Hematopoietic multipotent progenitor cell (in vitro differentiated cells): Measurements from ENCODE around the gene TOB2. TPM values are rescaled to one million over a fixed set of nuclear protein-coding genes. Genes with fewer than 3 reads are reported as not detected.

Experiments used
- DNase-seq, 3 donors: peaks; one replicate each; pipeline ENCODE4 v3.0.0-alpha.2; 2011 to 2015; ENCODE audit warnings: low read depth in 2 of 3, low spot score in 2 of 3
- total RNA-seq: library from RNA; depleted of rRNA; stranded (reverse); fragments of >200 nt; gene quantifications from one replicate; pipeline ENCODE4 v1.2.3, GENCODE V29; 2012

The TOB2 gene
- total RNA-seq, 1 donor, result 29.9 TPM

- DNase-seq, result no peak
Observed at GRCh38 chr22:41395531-41396240, 50.9 kb downstream of the TOB2 start.

- no peak for DNase-seq
Observed at GRCh38 chr22:41394012-41394356, 52.6 kb downstream of the TOB2 start.

- DNase-seq, result no peak
Observed at GRCh38 chr22:41387341-41387740, 59.3 kb downstream of the TOB2 start.

- no peak for DNase-seq
Observed at GRCh38 chr22:41384128-41384527, 62.5 kb downstream of the TOB2 start.

Other genes with a start within 250 kb of the TOB2 start
- 32.9 TPM for gene L3MBTL2, start 241.5 kb downstream of the TOB2 start, total RNA-seq
- 1.9 TPM for gene CHADL, start 205.9 kb downstream of the TOB2 start, total RNA-seq
- gene RANGAP1, start 160.6 kb downstream of the TOB2 start, total RNA-seq, result 36.1 TPM
- gene ZC3H7B, start 145.3 kb downstream of the TOB2 start, total RNA-seq, result 46.0 TPM
- gene TEF, start 64.9 kb downstream of the TOB2 start, total RNA-seq, result 2.2 TPM
- gene PHF5A, start 21.9 kb upstream of the TOB2 start, total RNA-seq, result 34.5 TPM
- gene ACO2, start 22.3 kb upstream of the TOB2 start, total RNA-seq, result 99.1 TPM
- gene POLR3H, start 97.7 kb upstream of the TOB2 start, total RNA-seq, result 21.5 TPM
- gene CSDC2, start 114.2 kb upstream of the TOB2 start, total RNA-seq, result not detected
- gene PMM1, start 143.0 kb upstream of the TOB2 start, total RNA-seq, result 2.7 TPM
- 6.7 TPM for gene DESI1, start 174.2 kb upstream of the TOB2 start, total RNA-seq
- gene XRCC6, start 174.5 kb upstream of the TOB2 start, total RNA-seq, result 117 TPM
- gene SNU13, start 242.1 kb upstream of the TOB2 start, total RNA-seq, result 127 TPM